ENCODE data around the gene KCNV2.

The KCNV2 gene

DNA sequence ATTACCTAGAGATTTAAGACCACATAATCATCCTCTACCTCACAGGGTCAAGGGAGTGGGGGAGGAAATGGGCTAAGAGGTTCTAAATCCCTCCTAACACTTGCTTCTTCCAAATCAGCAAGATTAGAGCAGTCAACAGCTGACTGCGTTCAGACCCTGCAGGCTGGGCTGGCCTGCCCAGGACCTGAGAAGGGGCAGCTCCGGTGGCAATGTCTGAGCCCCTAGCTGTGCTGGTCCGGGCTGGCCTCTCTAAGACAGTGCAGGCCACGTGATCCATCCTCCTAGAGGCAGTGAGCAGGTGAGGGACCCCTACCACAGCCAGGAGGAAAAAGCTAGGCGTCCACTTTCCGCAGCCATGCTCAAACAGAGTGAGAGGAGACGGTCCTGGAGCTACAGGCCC is at the start of gene KCNV2:
Gene KCNV2 (plus strand): TSS at position 126 of the 400 bp plus-strand sequence. CDS start 230 bp downstream, at position 356.
- DNase-seq (ENCODE audit: extremely low read depth, insufficient read length): no peak
- Histone ChIP-seq H3K27me3 (replicated peaks; ENCODE audit: control insufficient read depth, insufficient read depth, low read length) (no peaks in the 10 kb centered on the region), H3K36me3 (ENCODE audit: control insufficient read depth, insufficient read depth, low read length) (no peaks in the 10 kb centered on the region), H3K4me3 (replicated peaks; ENCODE audit: low read depth, low read length) (no peak within 1 kb of the TSS)
- TF ChIP-seq, protein P1, sequence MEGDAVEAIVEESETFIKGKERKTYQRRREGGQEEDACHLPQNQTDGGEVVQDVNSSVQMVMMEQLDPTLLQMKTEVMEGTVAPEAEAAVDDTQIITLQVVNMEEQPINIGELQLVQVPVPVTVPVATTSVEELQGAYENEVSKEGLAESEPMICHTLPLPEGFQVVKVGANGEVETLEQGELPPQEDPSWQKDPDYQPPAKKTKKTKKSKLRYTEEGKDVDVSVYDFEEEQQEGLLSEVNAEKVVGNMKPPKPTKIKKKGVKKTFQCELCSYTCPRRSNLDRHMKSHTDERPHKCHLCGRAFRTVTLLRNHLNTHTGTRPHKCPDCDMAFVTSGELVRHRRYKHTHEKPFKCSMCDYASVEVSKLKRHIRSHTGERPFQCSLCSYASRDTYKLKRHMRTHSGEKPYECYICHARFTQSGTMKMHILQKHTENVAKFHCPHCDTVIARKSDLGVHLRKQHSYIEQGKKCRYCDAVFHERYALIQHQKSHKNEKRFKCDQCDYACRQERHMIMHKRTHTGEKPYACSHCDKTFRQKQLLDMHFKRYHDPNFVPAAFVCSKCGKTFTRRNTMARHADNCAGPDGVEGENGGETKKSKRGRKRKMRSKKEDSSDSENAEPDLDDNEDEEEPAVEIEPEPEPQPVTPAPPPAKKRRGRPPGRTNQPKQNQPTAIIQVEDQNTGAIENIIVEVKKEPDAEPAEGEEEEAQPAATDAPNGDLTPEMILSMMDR (IDR thresholded peaks at IDR 0.05; ENCODE audit: insufficient read depth, low read length, poor library complexity, severe bottlenecking): no peak

DNA sequence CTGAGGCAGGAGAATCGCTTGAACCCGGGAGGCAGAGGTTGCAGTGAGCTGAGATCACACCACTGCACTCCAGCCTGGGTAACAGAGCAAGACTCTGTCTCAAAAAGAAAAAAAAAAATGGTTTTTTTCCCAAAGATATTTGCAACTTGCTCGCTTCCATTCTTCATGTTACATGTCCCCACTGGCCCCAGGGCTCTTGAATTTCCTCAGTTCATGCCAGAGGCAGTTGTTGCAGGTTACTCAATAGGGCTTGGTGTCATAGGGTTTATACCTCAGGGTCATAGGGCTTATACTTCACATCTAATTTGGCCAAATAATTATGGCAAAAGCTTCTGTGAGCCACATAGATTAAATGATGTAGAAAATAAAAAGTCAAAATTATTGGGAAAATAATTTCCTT is 44.1 kb upstream of the KCNV2 start:
- TF ChIP-seq, protein P1 (IDR thresholded peaks at IDR 0.05; ENCODE audit: insufficient read depth, low read length, poor library complexity, severe bottlenecking): no peak
- H3K36me3 ChIP-seq (ENCODE audit: control insufficient read depth, insufficient read depth, low read length): no peaks in the 10 kb centered on the region
- no peak for DNase-seq (ENCODE audit: extremely low read depth, insufficient read length)
- H3K4me3 ChIP-seq (replicated peaks; ENCODE audit: low read depth, low read length): no peak overlapping the region
- no peaks in the 10 kb centered on the region for H3K27me3 ChIP-seq (replicated peaks; ENCODE audit: control insufficient read depth, insufficient read depth, low read length)

DNA sequence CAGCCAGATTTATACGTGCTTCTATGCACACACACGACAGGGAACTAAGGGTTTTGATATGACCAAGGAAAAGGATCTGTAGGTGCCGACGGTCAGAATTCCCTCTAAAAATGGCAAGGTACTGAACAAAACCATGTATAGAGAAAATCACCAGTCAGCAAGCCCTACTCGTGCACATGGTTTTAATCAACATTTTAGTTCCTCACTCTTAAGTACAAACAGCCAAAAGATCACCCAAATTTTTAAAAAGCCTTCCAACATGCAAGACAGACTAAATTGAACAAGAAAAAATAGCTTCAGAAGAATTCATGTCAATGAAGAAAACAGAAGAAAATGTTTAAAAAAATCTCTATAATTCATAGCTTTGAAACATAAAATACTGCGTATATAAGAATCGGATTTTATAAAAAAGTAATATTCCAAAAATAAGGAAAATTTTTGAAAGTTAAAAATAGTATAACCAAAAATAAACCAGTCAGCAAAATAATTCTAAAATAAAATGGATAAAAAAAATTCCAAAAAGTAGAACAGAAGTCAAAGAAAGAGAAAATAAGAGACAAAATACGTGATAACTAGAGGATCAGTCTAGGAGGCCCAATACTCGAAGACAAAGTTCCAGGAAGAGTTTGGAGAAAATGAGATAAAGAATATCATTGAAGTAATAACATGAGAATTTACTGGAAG is 43.0 kb upstream of the KCNV2 start:
- TF ChIP-seq, protein P1 (IDR thresholded peaks at IDR 0.05; ENCODE audit: insufficient read depth, low read length, poor library complexity, severe bottlenecking): no peak
- Histone ChIP-seq H3K27me3 (replicated peaks; ENCODE audit: control insufficient read depth, insufficient read depth, low read length) (no peaks in the 10 kb centered on the region), H3K4me3 (replicated peaks; ENCODE audit: low read depth, low read length) (no peak overlapping the region), H3K36me3 (ENCODE audit: control insufficient read depth, insufficient read depth, low read length) (no peaks in the 10 kb centered on the region)
- DNase-seq (ENCODE audit: extremely low read depth, insufficient read length): no peak

DNA sequence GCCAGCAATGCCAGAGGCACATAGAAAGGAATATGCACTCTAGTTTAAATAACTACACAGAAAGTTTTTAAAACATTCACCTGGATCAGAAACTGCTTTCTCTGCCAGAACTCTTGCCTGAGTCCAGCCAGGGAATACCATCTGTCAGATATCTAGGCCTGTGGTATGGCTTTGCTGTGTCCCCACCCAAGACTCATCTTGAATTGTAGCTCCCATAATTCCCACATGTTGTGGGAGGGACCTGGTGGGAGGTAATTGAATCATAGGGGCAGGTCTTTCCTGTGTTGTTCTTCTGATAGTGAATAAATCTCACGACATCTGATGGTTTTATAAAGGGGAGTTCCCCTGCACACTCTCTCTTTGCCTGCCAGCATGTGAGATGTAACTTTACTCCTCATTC is 41.5 kb upstream of the KCNV2 start:
- TF ChIP-seq, protein P1 (IDR thresholded peaks at IDR 0.05; ENCODE audit: insufficient read depth, low read length, poor library complexity, severe bottlenecking): no peak
- no peaks in the 10 kb centered on the region for H3K36me3 ChIP-seq (ENCODE audit: control insufficient read depth, insufficient read depth, low read length)
- H3K4me3 ChIP-seq (replicated peaks; ENCODE audit: low read depth, low read length): no peak overlapping the region
- H3K27me3 ChIP-seq (replicated peaks; ENCODE audit: control insufficient read depth, insufficient read depth, low read length): no peaks in the 10 kb centered on the region
- no peak for DNase-seq (ENCODE audit: extremely low read depth, insufficient read length)

DNA sequence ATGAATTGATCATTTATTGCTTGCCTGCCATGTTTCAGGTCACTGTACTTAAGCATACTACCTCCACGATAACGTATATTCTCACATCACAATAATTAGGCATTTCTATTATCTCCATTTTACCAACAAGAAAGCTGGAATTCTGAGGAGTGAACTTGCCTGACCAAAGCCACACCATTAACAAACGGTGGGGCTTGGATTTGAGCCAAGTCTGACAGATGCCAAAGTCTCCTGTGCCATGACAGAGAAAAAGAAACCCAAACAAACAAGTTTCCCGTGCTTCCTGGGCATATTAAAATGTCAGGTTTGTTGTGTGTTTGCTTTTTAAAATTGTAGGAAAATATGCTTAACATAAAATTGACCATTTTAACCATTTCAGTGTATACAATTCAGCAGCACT is 40.8 kb upstream of the KCNV2 start:
- no peaks in the 10 kb centered on the region for H3K36me3 ChIP-seq (ENCODE audit: control insufficient read depth, insufficient read depth, low read length)
- H3K27me3 ChIP-seq (replicated peaks; ENCODE audit: control insufficient read depth, insufficient read depth, low read length): no peaks in the 10 kb centered on the region
- H3K4me3 ChIP-seq (replicated peaks; ENCODE audit: low read depth, low read length): no peak overlapping the region
- DNase-seq (ENCODE audit: extremely low read depth, insufficient read length): no peak
- TF ChIP-seq, protein P1 (IDR thresholded peaks at IDR 0.05; ENCODE audit: insufficient read depth, low read length, poor library complexity, severe bottlenecking): no peak

Measured in GM06990 (cell line).